ENCODE results near the gene STOML3.

STOML3 gene

DNA sequence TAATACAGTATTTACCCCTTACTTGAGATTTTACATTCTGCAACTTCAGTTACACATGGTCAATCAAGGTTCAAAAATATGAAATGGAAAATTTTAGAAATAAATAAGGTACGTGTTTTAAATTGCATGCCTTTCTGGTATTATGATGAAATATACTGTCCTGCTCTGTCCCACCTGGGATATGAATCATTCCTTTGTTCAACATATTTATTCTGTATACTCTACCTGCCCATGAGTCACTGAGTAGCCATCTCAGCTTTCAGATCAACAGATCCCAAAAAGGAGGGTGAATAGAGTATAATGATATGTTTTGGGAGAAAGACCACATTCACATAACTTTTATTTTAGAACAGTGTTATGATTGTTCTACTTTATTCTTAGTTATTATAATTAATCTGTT lies 37.8 kb downstream of the STOML3 start:
- WGBS: 100% methylated on average over 1 of the region's 1 CpG
- Histone ChIP-seq H3K4me3 (ENCODE audit: low read length) (no peak overlapping the region), H3K27ac (ENCODE audit: low read depth, low read length) (no peak overlapping the region), H3K9ac (ENCODE audit: low read depth, low read length) (no peak overlapping the region), H3K36me3 (ENCODE audit: insufficient read depth, low read length) (no peaks in the 10 kb centered on the region), H3K9me3 (ENCODE audit: insufficient read depth, low read depth, low read length) (no peaks in the 10 kb centered on the region), H3K27me3 (ENCODE audit: insufficient read depth, low read length) (no peaks in the 10 kb centered on the region), H3K4me1 (ENCODE audit: insufficient read depth, low read length) (peaks cover 5% of the 10 kb centered on the region; the same call in 1 of the 2 replicates)

DNA sequence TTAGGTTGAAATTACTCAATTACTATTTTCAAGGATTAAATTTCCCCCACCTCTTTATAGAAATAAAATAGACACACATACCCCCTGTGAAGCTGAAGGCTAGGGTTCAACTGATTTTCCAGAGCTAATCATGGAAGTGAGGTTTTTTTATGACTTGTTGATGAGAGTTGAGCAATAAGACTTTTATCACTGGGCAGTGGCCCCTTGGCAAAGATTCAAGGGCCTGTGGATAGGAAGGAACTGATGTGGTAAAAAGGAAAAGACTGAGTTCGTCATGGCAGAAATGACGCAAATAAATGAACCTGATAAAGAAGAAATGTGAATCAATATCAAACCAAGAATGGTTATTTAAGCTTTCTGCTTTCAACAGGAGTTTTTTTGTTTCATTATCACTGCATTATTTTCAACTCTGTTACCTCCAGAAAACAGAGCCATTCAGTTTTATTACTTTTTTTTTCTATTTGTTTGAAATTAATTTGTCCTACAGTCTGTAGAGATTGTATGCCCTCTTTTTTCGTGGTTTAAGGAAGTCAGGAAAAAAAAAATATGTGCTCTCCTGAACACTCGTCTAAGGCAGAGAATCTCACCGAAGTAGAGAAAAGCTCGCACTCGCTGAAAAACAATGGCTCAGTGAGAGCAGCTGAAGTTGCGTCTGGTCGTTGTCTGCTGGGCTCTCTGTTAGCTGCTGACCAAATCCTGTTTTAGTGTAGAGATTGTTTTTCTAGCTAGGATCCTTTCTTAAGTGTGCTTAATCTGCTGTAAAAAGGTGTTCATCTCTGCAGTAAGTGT lies 38.9 kb downstream of the STOML3 start:
- H3K4me1 ChIP-seq (ENCODE audit: insufficient read depth, low read length): peaks cover 5% of the 10 kb centered on the region; the same call in 1 of the 2 replicates
- no peaks in the 10 kb centered on the region for H3K9me3 ChIP-seq (ENCODE audit: insufficient read depth, low read depth, low read length)
- no peak overlapping the region for H3K4me3 ChIP-seq (ENCODE audit: low read length)
- H3K36me3 ChIP-seq (ENCODE audit: insufficient read depth, low read length): no peaks in the 10 kb centered on the region
- no peaks in the 10 kb centered on the region for H3K27me3 ChIP-seq (ENCODE audit: insufficient read depth, low read length)
- 67% methylated on average over 9 of the region's 9 CpGs for WGBS
- no peak overlapping the region for H3K27ac ChIP-seq (ENCODE audit: low read depth, low read length)
- H3K9ac ChIP-seq (ENCODE audit: low read depth, low read length): no peak overlapping the region

GRCh38 chr13:38950987-38951386 lies 39.6 kb downstream of the STOML3 start:
- no peaks in the 10 kb centered on the region for H3K27me3 ChIP-seq (ENCODE audit: insufficient read depth, low read length)
- 55% methylated on average over 2 of the region's 3 CpGs for WGBS
- H3K9me3 ChIP-seq (ENCODE audit: insufficient read depth, low read depth, low read length): no peaks in the 10 kb centered on the region
- no peaks in the 10 kb centered on the region for H3K36me3 ChIP-seq (ENCODE audit: insufficient read depth, low read length)
- no peak overlapping the region for H3K9ac ChIP-seq (ENCODE audit: low read depth, low read length)
- H3K27ac ChIP-seq (ENCODE audit: low read depth, low read length): no peak overlapping the region
- no peak overlapping the region for H3K4me3 ChIP-seq (ENCODE audit: low read length)
- peaks cover 5% of the 10 kb centered on the region; the same call in 1 of the 2 replicates for H3K4me1 ChIP-seq (ENCODE audit: insufficient read depth, low read length)

DNA sequence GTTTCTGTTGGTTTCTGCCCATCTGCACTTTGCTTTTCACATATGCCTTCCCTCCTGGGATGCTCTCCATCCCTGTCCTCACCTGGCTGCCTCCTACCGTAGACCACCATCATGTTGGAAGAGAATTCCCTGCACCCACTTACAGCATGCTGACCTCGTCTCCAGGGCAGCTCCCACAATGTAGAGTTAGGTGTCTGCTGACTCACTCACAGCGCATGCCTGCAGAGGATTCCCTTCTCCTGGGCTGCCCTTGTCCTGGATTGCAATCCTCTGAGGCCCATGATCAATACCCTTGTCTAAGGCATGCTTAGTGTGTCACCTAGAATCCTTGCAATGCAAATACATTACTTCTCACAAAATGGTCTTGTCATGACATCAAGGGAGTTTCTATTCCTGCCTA lies 43.6 kb downstream of the STOML3 start:
- H3K4me3 ChIP-seq (ENCODE audit: low read length): no peak overlapping the region
- H3K9ac ChIP-seq (ENCODE audit: low read depth, low read length): no peak overlapping the region
- no peaks in the 10 kb centered on the region for H3K27me3 ChIP-seq (ENCODE audit: insufficient read depth, low read length)
- no peaks in the 10 kb centered on the region for H3K36me3 ChIP-seq (ENCODE audit: insufficient read depth, low read length)
- H3K4me1 ChIP-seq (ENCODE audit: insufficient read depth, low read length): peaks cover 5% of the 10 kb centered on the region; the same call in 1 of the 2 replicates
- no peak overlapping the region for H3K27ac ChIP-seq (ENCODE audit: low read depth, low read length)
- WGBS: 81% methylated on average over 3 of the region's 3 CpGs
- H3K9me3 ChIP-seq (ENCODE audit: insufficient read depth, low read depth, low read length): no peaks in the 10 kb centered on the region

DNA sequence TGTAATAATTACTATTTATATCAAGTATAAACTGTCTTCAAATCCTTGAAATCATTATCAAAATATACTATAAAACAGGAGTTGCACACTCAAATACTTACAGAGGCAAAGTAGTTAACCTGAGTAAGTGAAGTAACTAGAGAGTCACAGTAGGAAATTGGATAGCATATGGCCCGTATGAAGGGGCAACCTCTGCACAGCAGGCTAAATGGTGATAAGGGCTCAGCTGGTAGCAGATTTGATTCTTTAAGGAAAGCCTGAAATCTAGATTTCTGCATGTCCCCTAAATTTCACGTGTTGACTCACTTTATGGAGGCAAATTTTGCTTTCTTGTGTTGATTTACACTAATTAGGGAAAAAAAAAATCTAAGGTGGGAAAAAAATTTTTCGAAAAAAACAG lies 46.4 kb downstream of the STOML3 start:
- Histone ChIP-seq H3K27ac (ENCODE audit: low read depth, low read length) (no peak overlapping the region), H3K9me3 (ENCODE audit: insufficient read depth, low read depth, low read length) (no peaks in the 10 kb centered on the region), H3K9ac (ENCODE audit: low read depth, low read length) (no peak overlapping the region), H3K27me3 (ENCODE audit: insufficient read depth, low read length) (no peaks in the 10 kb centered on the region), H3K4me1 (ENCODE audit: insufficient read depth, low read length) (no peaks in the 10 kb centered on the region), H3K36me3 (ENCODE audit: insufficient read depth, low read length) (no peaks in the 10 kb centered on the region), H3K4me3 (ENCODE audit: low read length) (no peak overlapping the region)
- WGBS: 52% methylated on average over 2 of the region's 3 CpGs

DNA sequence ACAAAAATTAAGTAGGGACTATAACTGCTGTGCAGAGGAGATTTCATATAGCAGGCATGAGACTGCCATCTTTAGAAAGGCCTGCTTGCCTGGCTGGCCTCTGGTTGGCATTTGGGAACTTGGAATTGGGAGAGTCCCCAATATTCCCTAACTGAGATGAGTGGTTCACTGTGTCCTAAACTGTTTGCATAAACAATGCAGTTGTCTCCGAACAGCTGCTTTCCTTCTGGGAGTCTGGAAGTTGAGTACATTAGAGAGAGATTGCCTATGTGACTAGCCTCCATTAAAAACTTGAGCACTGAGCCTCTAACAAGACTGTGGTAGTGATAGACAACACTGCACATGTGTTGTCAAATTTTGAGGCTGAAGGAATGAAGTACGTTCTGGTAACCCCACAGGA lies 47.4 kb downstream of the STOML3 start:
- no peaks in the 10 kb centered on the region for H3K4me1 ChIP-seq (ENCODE audit: insufficient read depth, low read length)
- 91% methylated on average over 2 of the region's 2 CpGs for WGBS
- no peaks in the 10 kb centered on the region for H3K36me3 ChIP-seq (ENCODE audit: insufficient read depth, low read length)
- no peak overlapping the region for H3K27ac ChIP-seq (ENCODE audit: low read depth, low read length)
- no peaks in the 10 kb centered on the region for H3K27me3 ChIP-seq (ENCODE audit: insufficient read depth, low read length)
- H3K9ac ChIP-seq (ENCODE audit: low read depth, low read length): no peak overlapping the region
- no peaks in the 10 kb centered on the region for H3K9me3 ChIP-seq (ENCODE audit: insufficient read depth, low read depth, low read length)
- no peak overlapping the region for H3K4me3 ChIP-seq (ENCODE audit: low read length)

DNA sequence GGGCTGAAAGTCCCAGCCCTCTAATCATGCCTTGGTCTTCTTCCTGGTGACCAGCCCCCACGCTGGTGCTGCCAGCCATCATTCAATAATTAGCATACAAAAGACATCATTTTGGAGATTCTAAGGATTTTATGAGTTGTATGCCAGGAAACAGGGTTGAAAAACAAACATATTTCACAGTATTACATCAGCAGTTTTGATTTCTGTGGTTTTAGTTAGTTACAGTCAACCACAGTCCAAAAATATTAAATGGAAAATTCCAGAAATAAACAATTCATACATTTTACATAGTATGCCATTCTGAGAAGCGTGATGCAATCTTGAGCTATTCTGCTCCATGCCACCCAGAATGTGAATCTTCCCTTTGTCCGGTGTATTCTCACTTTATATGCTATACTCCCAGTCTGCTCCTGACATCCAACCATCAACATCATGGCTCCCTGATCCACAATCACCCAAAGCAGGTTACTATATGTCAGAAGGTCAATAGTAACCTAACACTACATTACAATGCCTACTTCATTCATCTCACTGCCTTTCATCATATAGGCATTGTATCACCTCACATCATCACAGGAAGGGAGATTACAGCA lies 49.2 kb downstream of the STOML3 start:
- Histone ChIP-seq H3K4me1 (ENCODE audit: insufficient read depth, low read length) (no peaks in the 10 kb centered on the region), H3K27me3 (ENCODE audit: insufficient read depth, low read length) (no peaks in the 10 kb centered on the region), H3K9ac (ENCODE audit: low read depth, low read length) (no peak overlapping the region), H3K4me3 (ENCODE audit: low read length) (no peak overlapping the region), H3K9me3 (ENCODE audit: insufficient read depth, low read depth, low read length) (no peaks in the 10 kb centered on the region), H3K36me3 (ENCODE audit: insufficient read depth, low read length) (no peaks in the 10 kb centered on the region), H3K27ac (ENCODE audit: low read depth, low read length) (no peak overlapping the region)
- 85% methylated on average over 3 of the region's 3 CpGs for WGBS

DNA sequence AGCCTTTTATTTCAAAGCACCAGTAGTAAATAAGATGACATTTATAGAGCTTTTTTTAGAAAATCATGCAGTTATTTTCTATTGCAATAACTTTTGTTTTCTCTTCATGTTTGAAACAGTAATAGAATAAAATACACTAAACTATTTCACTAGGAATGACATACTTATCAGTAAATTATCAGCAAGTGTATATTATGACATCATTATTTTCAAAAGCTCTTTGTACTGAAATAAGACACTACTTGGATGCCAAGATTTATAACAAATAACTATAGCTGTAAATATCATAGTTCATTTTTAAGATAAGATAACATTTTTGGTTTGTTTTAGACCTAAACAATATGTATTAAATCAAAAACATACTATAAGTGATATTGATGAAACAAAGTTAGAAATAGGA lies 56.8 kb downstream of the STOML3 start:
- no peak overlapping the region for H3K9ac ChIP-seq (ENCODE audit: low read depth, low read length)
- no peak overlapping the region for H3K4me3 ChIP-seq (ENCODE audit: low read length)
- H3K36me3 ChIP-seq (ENCODE audit: insufficient read depth, low read length): no peaks in the 10 kb centered on the region
- H3K4me1 ChIP-seq (ENCODE audit: insufficient read depth, low read length): peaks cover 18% of the 10 kb centered on the region
- no peaks in the 10 kb centered on the region for H3K27me3 ChIP-seq (ENCODE audit: insufficient read depth, low read length)
- no peaks in the 10 kb centered on the region for H3K9me3 ChIP-seq (ENCODE audit: insufficient read depth, low read depth, low read length)
- no peak overlapping the region for H3K27ac ChIP-seq (ENCODE audit: low read depth, low read length)

- Histone ChIP-seq H3K4me1 (ENCODE audit: insufficient read depth, low read length) (peaks cover 12% of the 10 kb centered on the region), H3K9me3 (ENCODE audit: insufficient read depth, low read depth, low read length) (no peaks in the 10 kb centered on the region), H3K27me3 (ENCODE audit: insufficient read depth, low read length) (no peaks in the 10 kb centered on the region), H3K9ac (ENCODE audit: low read depth, low read length) (no peak overlapping the region), H3K36me3 (ENCODE audit: insufficient read depth, low read length) (no peaks in the 10 kb centered on the region), H3K27ac (ENCODE audit: low read depth, low read length) (no peak overlapping the region), H3K4me3 (ENCODE audit: low read length) (no peak overlapping the region)
- no CpG with 5 or more reads among the region's 1 CpG for WGBS
Measured at GRCh38 chr13:38922170-38922569, 68.5 kb downstream of the STOML3 start.

DNA sequence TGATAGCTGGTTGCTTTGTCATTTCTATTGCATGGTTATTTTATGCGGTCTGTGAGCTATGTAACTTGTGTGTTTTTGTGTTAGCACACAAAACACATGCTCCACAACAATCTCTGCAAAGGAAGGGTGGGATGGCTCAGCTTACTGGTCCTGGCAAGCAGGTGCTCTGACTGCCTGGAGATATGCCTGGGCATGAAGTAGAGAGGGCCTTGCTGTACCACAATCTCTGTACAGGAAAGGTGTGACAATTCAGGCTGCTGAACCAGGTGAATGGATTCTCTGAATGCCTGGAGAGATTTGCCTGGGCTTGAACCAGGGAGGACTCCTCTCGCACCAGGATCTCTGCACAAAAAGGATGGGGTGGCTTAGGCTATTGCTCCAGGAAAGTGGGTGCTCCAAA lies 69.5 kb downstream of the STOML3 start:
- Histone ChIP-seq H3K9ac (ENCODE audit: low read depth, low read length) (no peak overlapping the region), H3K4me1 (ENCODE audit: insufficient read depth, low read length) (peaks cover 6% of the 10 kb centered on the region), H3K9me3 (ENCODE audit: insufficient read depth, low read depth, low read length) (no peaks in the 10 kb centered on the region), H3K36me3 (ENCODE audit: insufficient read depth, low read length) (no peaks in the 10 kb centered on the region), H3K4me3 (ENCODE audit: low read length) (no peak overlapping the region), H3K27me3 (ENCODE audit: insufficient read depth, low read length) (no peaks in the 10 kb centered on the region), H3K27ac (ENCODE audit: low read depth, low read length) (no peak overlapping the region)
- 100% methylated on average over 2 of the region's 2 CpGs for WGBS
